SU-DHL-6 (cell line): ENCODE results near the gene ELMOD3.

Experiments used
- EZH2phosphoT487 ChIP-seq: fragments of 200-600 bp; sonication (generic), shearing (Covaris generic); conservative IDR thresholded peaks from 2 replicates; pipeline ENCODE4 v1.6.1; 2018; ENCODE audit warnings: mild to moderate bottlenecking, antibody characterized with exemption, low read length, moderate library complexity, mixed read lengths
- TF ChIP-seq, protein P1 (sequence below): fragments of 200-600 bp; sonication (generic); IDR thresholded peaks from one replicate; pipeline ENCODE4 v1.5.1; 2017; ENCODE audit warnings: antibody characterized with exemption, mild to moderate bottlenecking, low read length, moderate library complexity; ENCODE audit not compliant: insufficient read depth, poor library complexity, severe bottlenecking

DNA sequence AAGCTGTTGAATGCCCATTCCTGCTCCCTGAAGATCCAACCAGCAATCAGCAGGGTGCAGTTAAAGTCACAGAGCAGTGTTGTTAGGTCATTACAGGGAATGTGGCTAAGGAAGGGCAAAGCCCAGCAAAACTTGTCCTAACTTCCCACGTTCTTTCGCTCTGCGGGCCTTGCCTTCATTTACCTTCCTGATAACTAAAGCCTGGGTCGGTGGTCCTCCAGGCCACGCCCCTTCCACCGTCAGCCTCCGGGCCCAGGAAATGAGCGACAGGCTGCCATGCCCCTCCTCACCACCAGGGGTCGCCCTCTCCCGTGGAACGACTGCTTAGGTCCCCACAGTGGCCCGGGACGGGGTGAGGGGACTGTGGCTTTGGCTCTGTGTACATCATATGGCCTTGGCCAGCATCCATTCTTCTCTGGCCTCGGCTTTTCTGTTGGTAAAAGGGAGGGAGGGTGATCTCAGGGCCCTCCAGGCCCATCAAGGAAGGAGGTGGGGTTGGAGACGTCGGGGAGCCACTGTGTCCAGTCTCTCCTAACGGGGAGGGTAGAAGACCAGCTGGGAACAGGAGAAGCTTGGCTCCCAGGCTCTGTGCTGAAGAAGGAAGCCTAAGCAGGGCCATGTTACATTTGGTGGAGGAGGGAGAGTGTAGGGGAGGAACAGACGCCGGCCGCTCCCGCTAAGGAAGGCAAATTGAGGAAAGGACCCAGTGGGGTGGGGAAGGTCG, 66.1 kb downstream of the ELMOD3 start:
- TF ChIP-seq, protein P1, sequence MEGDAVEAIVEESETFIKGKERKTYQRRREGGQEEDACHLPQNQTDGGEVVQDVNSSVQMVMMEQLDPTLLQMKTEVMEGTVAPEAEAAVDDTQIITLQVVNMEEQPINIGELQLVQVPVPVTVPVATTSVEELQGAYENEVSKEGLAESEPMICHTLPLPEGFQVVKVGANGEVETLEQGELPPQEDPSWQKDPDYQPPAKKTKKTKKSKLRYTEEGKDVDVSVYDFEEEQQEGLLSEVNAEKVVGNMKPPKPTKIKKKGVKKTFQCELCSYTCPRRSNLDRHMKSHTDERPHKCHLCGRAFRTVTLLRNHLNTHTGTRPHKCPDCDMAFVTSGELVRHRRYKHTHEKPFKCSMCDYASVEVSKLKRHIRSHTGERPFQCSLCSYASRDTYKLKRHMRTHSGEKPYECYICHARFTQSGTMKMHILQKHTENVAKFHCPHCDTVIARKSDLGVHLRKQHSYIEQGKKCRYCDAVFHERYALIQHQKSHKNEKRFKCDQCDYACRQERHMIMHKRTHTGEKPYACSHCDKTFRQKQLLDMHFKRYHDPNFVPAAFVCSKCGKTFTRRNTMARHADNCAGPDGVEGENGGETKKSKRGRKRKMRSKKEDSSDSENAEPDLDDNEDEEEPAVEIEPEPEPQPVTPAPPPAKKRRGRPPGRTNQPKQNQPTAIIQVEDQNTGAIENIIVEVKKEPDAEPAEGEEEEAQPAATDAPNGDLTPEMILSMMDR: peak; percentile 97
- TF ChIP-seq EZH2phosphoT487: no peak
